RPMI7951 (cell line): ENCODE data around the gene MAPK11. TPM values are rescaled to one million over a fixed set of nuclear protein-coding genes. Genes with fewer than 3 reads are reported as not detected.

Experiments
- DNase-seq: peaks from one replicate; pipeline ENCODE4 v3.0.0-alpha.2; 2012; ENCODE audit warnings: low read depth
- total RNA-seq: library from RNA; depleted of rRNA; stranded (reverse); fragments of >200 nt; shearing (Covaris generic); gene quantifications from 2 replicates; pipeline ENCODE4 v1.2.3, GENCODE V29; 2014

The MAPK11 gene
- total RNA-seq, 1 experiment from 2014 or later: 1.8 TPM

DNA sequence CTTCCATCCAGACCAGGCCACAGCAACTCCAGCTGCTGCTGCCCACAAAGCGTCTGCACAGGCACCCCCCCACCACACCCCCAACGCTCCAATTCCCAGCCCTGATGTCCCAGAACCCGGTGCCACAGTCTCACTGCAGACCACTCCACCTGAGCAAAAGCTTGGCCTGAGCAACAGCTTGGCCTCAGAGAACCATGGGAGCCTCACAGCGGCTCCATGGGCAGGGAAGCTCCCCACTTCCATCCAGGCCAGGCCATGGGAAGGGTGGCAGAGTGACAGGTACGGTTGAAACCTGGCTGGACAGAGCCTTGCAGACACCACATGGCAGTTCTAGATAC, 24.1 kb upstream of the MAPK11 start:
- DNase-seq: no peak

DNA sequence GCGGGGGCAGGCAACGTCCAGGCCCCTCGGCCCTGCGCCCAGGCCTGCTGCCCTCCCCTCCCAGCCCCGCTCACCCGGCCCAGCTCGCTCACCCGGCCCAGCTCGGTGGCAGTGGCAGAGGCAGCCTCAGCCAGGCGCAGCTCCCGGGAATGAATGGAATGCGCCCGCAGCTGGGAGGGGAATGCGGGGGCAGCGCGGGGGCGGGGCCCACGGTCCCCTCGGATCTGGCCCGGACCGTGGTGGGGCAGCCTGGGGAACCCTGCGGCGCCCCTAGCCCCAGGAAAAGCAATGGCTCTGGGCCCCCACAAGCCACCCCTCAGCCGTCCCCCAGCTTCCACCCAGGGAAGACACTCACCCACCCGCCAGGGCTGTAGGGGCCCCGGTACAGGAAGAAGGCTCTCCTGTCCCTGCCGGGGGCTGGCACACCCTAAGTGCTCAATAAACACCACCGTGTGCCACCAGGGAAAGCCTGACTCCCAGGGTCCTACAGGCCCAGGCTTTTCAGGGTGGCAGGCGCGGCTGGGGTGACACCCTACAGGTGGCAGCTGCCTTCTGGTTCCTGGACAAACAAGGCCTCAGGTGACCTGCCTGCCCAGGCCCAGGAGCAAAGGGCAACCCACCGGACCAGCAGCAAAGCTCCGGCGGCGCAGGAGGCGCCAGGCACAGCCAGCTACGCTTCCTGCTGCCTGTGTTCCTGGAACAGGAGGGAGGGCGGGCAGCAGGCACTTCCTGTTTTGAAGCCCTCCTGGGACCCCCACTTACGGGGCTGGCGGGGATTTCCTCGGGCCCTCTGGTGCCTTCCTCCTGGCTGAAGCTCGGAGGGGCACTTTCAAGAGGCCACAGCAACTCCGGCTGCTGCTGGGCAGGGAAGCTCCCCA, 23.5 kb upstream of the MAPK11 start:
- peak; percentile 70 for DNase-seq

DNA sequence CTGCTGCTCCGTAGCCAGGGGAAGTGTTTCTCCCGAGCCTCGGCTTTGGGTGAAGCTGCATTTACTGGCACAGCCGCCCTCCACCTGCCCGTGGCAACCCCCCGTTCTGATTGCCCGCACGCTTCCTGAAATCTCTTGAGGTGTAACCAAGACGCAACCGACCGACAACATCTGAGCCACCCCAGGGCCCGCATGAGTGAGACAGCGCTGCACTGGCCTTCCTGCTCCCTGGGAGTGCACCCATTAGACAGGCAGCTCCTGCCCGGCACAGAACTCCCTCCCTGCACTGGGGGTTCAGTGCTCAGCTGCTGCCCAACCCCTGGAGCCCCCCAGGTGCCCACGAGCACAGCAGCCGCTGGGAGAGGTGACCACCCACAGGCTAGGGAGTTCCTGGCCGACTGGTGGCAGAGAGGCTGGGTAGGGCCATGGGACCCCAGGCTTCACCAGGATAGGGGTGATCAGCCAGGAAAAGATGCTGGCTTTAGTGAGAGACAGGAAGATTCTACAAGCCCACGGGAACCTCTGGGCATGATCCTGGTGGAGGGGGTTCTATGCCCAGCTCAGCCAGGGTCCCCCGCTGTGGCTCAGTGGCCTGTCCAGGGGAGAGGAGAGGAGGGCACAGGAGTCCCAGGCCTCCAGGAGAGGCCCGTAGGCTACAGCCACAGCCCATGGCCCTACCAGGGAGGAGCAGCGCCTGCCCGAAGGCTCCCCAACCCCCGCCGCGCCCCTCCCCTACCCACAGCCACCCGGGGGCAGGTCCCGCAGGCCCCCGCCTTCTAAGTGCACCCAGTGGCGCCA, 22.7 kb upstream of the MAPK11 start:
- no peak for DNase-seq

DNA sequence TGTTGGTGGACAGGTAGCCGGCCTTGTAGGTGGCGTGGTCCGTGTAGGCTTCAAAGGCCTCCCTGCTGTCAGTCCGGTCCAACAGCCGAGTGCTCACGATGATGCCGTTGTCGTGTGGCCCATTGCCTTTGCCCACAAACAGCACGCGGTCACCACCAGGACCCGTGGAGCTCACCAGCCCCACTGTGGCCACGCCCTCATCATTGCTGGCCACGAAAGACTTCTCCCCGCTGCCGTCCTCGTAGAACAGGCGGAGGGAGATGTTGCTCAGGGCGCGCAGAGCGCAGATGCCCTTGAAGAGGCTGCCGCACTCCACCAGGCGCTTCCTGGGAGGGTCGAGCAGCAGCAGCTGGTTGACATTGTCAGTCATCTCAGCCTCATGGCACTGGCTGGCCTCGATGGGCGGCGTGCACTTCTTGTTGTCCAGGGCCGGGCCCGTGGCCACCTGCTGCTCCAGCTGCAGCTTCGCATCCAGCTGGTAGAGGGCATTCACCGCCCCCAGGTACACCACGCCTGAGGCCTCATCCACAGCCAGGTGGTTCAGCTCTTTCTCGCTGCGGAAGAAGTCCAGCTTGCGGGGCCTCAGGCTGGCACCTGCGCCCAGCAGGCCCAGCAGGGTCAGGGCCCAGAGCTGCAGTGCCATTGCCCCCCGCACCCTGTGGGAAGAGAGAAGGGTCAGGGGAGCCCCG, 19.9 kb upstream of the MAPK11 start:
- no peak for DNase-seq

DNA sequence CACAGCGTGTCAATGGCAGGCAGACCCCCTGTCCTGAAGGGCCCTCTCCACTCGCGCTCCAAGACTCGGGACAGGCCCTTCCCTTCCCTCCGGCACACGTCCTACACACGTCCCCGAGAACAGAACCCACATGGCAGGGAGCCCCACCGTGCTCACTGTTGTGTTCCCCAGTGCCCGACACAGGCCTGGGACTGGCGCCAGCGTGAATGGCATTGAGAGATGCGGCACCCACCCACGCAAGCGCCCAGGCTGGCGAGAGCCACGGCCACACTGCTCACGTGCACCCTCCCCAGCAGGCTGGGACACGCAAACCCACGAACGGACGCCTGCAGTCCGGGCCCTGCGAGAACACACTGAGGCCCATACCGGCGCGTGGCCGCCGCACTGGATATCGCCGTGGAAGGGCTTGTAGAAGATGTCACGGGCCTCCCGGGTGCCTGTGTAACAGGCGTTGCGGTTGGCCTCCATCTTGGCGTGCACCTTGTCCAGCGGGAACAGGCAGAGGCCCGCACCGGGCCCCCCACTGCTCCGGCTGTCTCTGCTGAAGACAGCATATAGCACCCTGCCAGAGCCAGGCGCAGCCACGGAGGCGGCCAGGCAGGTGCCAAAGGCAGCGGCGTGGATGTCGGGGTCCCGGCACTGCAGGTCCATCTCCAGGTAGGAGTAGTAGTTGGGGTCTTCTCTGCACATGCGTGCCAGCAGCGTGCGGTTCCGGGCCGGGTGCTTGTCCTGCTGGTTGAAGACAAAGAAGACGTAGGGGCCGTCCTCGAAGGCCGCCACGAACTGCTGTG, 19.2 kb upstream of the MAPK11 start:
- no peak for DNase-seq

DNA sequence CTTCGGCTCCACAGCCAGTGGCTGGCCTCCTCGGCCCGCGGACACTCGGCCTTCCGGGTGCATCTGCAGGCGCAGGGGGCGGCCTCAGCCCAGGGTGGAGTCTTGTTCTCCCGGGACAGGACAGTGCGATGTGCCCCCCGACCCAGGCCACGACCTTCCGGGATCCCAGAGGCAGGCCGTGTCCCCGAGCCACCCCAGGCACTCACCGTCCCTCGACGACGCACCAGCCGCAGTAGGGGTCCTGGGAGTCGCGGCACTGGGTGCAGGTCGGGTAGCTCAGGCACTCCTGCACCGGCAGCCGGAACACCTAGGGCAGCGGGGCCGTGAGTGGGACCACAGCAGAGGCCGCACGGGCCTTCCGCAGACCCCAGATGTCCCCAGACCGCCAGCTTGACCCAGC, 17.6 kb upstream of the MAPK11 start:
- no peak for DNase-seq

DNA sequence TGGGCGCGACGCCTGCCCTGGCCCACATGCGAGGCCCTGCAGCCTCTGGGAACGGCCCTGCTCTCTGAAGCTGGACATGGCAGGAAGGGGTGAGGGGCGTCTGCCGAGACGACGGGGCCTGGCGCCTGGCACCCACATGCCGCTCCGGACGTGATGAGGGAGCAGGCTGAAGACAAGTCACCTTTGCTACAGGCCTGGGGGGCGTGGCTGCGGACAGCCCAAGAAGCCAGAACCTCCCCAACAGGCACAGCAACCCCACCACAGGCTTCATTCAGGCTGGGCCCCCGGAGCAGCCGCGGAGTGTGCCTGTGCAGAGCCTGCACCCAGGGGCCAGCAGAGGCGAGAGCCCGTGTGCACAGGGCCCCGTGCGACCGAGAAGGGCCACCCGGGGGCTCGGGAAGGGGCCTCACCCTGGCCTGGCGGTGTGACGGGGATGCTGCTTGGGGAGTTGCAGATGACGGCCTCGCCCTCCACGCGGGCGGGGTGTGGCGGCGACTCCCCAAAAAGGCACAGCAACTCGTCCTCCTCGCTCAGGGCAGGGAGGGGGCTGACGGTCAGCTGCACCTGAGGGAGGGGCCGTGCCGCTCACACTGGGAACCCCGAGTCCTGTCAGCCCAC, 16.6 kb upstream of the MAPK11 start:
- no peak for DNase-seq

DNA sequence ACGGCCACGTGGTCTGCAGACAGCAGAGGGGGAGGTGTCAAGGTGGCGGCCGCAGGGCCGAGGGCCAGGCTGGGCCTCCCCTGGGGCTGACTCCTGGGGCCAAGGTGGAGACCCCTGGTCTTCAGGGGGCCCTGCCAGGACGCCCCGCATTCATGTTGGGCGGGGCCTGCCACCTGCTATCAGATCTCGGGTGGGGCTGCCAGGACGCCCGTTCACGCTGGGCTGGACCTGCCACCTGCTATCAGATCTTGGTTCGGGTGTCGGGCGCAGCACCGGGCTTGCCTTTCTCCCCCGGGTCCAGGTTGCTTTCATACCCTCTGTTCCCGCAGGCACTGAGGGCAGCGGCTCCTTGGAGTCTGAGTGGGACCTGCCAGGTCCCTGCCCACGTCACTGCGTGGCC, 16.1 kb upstream of the MAPK11 start:
- DNase-seq: no peak

DNA sequence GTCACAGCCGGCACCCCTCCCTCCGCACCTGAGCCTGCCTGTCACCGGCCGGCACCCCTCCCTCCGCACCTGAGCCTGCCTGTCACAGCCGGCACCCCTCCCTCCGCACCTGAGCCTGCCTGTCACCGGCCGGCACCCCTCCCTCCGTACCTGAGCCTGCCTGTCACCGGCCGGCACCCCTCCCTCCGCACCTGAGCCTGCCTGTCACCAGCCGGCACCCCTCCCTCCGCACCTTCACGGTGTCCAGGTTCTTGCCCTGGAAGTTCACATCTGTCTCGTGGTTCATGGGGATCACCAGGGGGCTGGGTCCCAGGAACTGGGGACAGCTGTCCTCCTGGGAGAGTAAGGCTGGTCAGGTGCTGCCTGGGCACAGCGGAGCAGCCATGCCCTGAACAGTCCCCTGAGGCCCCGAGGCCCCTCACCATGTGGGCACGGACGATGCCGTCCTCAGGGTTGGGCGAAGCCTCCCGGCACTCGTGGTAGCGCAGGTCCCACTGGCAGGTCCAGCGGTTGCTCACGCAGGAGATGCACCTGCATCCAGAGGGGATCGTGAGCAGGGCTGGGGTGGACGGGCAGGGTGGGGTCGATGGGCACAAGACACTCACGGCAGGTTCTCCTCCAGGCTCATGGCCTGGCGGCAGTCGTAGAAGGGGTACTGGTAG, 15.5 kb upstream of the MAPK11 start:
- no peak for DNase-seq

DNA sequence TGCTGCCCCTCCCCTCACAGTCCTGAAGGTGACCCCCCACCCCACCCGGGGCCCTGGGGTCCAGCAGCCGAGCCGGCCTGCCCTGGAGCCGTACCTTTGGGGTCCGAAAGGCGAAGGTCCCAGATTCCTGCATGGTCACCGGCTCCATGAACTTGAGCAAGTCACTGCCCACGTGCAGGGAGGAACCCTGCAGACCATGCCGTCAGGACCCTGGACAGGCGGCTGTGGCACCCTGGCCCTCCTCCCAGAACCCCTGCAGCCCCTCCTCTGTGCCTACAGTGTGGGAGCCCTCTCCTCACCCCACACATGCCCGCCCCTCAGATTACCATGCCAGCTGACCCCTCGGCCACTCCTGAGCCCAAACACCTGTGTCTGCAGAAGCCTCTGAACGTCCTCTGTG, 14.3 kb upstream of the MAPK11 start:
- no peak for DNase-seq

DNA sequence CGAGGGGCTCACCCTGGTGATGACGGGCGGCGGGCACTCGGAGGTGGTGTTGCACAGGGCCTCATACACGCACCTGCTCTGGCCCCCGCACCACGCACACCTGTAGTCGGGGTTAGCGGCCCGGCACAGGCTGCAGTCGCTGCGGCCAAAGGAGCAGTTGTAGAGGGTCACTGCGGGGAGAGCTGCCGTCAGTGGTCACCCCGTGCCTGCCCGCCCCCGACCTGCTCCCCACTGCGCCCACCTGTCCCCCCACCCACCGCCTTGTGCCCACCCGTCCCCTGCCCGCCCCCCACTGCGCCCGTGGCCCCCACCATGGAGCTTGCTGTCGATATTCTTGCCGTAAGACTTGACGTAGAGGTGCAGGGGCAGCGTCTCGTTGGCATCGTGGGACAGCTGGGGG, 13.6 kb upstream of the MAPK11 start:
- DNase-seq: no peak

DNA sequence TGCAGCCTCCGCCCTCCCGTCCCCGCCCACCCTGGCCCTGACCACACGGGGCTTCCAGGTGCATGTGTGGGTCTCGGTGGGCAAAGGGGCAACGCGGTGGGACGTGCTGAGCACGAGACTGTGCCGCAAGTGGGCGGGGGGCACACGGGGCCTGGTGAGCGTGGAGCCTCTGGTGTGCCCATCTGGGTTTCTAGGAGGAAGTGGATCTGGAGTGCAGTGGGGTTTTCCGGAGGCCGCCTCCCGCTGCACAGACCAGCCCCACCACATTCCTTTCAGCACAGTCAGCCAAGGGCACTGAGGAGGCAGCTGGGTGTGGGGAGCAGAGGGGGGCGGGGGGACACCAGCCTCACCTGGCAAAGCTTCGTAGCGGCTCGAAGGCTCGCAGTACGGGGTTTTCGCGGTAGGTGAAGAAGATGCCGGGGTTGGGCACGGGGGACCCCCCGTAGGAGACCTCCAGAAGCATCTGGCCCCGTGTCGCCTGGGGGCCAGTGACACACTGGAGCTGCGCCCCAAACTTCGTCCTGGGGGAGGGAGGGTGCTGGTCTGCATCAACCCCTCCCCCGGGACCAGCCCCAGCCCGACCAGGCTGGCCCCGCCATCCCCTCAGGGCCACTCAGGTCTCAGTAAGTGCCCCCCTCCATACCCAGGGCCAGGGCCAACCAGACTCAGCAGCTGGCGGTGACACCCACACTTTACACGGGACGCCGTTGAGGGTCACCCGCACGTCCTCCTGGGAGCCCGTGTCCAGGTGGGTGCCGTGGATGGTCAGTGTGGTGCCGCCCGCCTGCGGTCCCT, 12.4 kb upstream of the MAPK11 start:
- peak; percentile 77 for DNase-seq

DNA sequence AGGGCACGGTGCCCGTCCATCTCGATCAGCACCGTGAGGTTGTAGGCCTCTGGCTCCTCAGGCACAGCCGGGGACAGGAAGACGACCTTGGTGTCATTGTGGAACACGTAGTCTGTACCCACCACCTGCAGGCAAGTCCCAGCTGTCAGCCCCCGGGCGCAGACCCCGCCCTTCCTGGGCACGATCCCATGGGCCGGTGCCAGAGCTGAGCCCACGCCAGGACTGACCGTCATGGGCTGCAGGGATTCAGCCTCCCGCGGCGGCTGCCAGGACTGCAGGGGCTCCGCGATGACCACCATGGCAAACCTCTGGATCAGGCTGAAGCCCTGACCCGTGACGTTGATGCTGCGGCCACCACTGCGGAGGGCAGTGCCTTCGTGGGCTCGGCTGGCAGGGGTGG, 11.8 kb upstream of the MAPK11 start:
- no peak for DNase-seq

DNA sequence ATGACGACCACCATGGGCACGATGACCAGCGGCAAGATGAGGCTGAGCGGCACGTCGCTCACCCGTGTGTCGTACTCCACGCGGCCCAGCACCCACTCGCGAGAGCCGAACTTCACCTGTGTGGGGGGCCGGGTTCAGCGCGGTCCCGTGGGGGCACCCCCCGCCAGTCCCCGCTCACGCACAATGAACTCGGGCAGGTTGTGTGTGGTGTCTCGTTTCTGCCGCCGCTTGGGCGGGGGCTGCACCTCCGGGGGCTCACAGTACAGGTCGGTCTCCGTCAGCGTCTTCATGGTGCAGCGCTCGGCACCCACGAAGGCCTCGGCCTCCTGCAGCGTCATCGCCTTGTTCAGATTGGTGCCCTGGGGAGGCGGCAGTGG, 11.2 kb upstream of the MAPK11 start:
- DNase-seq: no peak

DNA sequence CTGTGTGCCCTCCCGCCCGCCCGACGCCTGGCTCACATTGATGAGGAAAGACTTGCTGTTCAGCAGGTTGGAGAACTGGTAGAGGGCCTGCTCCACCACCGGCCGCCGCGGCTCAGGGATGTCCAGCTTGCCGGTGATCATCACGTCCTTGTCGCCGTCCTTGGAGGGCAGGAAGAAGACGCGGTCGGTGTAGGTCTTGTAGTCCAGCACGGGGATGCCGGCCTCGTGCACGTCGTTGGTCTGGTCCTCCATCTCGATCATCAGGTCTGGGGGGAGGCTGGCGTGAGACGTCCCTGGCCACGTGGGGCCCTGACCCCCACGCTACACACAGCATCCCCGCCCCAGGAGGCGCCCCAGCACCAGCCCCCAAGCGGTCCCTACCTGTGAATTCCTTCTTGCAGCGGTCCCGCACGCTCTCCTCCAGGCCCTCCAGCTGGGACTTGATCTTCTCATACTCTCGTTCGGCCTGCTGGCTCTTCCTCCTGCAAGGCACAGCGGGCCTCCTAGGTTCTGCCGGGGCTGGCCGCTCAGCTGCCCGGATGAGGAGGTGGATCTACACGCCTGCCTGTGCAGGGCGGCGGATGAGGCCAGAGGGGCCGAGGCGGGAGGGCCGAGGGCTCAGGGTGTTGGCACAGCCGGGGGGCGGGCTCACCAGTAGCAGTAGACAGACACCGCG, 10.7 kb upstream of the MAPK11 start:
- no peak for DNase-seq

DNA sequence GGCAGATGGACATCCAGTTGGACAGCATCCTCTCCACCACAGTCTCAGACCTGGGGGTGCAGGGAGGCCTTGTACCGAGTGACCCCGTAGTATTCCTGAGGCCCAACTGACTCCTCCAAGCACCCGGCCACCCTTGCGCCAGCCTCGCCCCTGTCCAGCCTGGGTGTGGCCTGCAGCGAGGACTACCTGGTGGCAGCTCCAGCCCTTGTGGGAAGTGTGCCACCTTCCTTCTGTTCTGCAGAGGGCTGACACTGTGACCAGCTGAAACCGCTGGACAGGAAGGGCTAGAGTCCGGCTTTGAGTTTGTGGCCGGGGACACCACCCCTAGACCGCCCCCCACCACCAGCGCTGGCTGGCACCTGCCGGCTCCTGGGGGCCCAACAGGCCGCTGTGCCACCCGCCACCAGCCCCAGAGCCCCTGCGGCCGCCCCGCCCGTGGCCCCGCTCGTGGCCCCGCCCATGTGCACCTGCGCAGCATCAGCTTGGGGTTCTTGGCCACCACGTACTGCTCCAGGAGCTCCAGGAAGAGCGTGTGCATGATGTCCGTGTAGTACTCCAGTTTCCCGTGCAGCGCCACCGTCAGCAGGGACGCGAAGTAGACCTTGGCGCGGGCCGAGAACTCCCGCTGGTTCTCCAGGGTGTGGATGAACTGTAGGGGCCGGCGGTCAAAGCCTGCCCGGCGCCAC, 10.0 kb upstream of the MAPK11 start:
- DNase-seq: no peak

DNA sequence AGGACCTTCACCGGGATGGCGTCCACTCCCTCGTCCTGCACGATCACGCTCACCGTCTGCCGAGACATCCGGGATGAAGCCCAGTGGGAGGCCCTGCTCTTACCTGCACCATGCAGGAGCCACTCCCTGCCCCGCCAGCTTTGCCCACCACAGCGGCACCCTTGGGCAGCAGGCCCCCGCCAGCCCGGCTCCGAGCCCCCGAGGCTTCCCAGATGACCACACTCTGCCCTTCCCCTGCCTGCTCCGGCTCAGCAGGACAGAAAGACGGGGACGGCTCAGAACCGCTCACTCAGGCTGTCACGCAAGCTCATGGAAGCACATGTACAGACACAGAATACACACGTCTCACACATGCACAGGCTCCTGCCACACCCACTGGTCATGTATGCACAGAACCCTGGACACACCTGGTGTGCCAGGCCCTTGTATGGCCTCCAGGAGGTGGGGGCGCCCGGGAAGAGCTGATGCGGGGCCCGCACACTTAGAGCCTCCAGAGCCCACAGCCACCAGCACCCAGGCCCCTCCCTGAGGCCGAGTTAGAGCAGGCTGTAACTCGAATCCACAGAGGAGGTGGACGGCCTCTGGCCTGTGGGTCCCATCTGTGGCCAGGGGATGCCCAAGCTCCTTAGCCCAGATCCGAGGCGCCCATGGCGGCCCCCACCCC, 8.9 kb upstream of the MAPK11 start:
- no peak for DNase-seq

DNA sequence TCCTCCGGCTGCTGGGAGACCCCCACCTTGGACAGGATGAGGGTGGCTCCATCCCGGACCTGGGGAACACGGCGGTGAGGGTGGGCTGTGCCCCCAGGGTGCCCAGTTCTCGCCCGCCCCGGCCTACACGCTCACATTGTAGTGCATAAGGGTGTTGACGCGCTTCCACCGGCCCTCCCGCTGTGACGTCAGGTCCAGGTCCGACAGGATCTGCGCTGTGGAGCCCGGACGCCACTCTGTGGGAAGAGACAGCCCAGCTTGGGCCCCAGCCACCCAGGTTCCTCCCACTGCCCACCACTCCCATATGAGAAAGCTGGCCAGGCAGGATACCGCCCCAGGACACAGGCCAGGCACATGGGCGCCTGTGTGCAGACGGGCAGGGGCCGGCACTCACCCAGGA, 8.3 kb upstream of the MAPK11 start:
- no peak for DNase-seq
